GM18867 (cell line): ENCODE measurements around the gene IRS1.

Source experiments
- ATAC-seq: cut with Tn5 transposase; IDR thresholded peaks from one replicate; pipeline ENCODE4 v1.9.1; 2021; ENCODE audit warnings: mild to moderate bottlenecking, moderate library complexity; ENCODE audit not compliant: unreplicated experiment

Gene IRS1

DNA sequence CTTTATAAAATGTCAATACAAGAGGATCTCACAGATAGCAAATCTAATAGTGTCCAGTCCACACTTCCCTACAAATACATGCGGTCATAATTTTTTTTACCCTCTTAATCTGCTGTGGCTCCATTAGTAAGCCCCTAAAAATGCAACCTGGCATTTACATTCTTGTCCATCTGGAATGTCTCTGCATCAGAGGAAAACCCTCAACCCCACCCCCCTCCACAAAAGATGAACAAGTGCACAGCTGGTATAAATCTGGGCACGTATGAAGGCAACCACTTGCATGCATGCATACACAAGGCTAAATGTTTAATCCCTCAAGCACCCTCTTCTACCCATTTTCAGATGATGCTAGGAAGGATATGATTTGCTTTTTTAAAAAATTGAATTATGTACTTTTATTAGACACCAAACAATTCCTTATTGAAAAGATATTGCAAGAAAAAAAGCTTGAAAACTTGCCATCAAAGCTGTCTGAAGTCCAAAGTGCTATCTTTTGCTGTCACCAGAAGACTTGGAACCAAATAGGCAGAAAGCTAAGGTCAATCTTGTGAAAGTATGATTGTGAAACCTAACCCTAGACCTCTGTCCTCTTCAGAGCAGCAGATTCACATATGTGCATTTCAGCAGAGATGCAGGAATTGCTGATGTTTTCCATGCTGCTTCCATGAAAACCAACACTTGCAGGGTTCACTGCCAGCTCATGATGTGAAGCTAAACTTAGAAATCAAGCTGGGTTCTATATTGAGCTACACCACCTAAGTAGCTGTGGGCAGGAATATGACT, 39.0 kb downstream of the IRS1 start:
- no peak for ATAC-seq

DNA sequence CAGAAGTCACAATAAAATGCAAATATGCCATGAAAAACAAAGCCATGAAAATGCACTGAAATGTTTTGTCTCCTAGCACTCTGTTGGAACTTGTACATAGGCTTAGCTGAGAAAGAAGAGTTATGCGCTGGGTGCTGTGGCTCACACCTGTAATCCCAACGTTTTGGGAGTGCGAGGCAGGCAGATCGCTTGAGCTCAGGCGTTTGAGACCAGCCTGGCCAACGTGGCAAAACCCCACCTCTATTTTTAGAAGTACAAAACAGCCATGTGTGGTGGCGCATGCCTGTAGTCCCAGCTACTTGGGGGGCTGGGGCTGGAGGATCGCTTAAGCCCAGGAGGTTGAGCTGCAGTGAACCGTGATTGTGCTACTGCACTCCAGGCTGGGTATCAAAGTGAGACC, 39.9 kb downstream of the IRS1 start:
- no peak for ATAC-seq

DNA sequence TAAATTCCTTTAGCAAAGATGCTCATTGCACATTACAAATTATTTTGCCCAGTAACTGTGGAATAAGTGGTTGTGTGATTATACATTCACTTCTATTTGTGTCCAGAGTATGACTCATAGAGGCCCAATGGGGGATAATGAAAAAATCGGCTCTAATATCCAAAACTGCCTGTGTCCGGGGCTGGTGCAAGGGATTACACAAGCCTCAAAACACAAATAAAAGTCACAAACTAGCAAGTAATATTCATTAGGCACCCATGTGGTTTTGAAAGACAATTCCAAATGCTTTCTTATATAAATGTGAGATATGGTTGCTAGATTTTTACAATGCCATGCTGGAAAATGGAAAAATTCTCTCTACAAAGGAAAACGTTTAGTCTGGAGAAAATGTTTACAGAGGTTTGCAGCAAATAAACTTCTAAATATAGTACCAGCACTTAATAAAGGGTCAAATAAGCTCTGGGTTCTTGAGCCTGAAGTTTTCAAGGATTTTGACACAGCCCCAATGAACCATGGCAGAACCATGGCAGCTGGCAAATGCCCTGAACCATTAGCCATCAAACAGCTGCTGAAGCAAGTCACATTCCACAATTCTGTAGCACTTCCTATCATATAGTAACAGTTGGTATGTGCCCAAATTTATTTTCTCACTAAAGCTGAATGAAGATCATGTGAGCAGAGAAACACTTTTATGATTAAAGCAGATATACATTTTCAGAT, 40.5 kb downstream of the IRS1 start:
- ATAC-seq, result no peak

DNA sequence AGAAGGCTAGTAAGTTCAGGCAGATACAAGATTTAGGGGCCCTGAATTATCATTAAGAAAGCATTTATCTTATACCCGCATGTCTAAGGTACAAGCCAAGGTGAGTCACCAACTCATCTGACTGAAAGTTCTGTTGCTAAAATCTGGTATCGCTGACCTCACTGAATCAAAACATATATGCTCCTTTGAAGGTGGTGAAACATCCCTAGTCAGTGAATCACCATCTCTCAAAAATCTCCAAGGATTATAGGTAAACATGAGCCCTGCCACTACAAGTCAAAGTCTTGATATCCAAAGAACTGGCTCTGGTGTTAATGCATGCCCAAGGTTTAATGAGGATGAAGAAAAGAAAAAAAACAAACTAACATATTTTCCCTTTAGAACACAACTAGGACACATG, 43.5 kb downstream of the IRS1 start:
- no peak for ATAC-seq

DNA sequence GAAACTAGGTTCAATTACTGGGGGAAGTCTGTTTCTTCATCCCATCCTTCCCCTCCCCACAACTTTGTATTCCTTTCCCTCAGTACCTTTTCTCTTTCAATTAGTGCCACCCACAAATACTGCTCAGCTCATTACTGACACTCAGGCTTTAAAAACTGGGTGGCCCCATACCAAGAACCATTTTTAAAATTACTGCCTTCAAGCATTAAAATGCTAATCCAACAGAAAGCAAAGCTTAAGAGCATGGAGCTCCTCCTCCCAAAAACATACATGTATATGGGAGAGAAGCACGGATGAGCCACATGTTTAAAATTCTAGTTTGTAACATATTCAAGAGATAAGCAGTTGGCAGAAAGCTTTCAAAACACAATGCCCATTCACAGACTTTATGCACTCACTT, 44.0 kb downstream of the IRS1 start:
- ATAC-seq, result no peak

DNA sequence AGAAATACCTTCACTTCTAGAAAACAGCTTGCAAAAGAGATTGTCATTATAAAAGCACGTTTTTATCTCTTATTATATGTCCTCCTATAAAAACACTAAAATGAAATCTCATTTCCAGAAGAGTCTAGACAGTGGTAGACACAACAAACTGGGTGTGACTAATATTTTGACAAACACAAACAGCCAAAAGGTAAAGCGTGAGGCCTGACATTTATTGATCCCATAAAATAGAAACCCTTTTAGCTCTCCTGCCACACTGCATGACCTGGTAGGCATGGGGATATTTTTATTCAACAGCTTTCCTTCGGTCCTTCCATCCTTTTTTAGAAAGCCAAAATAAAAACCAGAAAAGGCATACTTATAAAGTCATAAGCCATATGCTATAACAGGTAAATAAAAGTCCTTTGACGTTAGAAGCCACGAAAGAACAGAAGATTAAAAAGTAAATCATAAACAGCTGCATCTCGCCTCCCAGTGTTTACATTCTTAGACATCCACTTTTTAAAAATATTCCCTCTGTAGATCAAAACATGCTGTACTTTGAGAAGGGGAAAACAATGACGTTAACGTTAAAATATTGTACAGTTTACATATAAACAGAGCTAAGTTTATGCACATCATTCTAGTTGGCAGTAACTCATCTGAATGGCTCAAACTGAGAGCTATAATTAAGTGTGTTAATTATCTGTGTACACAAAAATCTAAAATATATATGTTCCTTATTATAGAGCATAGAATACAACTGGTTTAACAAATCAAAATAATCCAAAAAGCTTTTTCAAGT, 44.6 kb downstream of the IRS1 start:
- ATAC-seq, result no peak

DNA sequence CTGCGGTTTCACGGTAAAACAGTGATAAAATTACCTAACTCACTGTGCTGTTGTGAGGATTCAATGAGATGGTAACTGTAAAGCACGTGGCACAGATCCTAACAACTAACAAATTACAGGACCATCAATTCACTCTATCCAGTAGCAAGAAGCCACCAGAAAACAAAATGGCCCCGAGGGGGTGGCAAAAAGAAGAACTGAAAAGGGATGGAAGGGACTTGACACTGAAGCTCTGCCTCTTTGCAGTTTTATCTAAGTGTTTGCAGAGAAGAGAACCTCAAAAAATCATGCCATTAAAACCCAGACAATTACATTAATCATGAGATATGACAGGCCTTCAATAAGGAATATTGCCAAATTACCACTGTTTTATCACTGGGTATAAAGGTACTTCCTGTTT, 46.7 kb downstream of the IRS1 start:
- no peak for ATAC-seq

DNA sequence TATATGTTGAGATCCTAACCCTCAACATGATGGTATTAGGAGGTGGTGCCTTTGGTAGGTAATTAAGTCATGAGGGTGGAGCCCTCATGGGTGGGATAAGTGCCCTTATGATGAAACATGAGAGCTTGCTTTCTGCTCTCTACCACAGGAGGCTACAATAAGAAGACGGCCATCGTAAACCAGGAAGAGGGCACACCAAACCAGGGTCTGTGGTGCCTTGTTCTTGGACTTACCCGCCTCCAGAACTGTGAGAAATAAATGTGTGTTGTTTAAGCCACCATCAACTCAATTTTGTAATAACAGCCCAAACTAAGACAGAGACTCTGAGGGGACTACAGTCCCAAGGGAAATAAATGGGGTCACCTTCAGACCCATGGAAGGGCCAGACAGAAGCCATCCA, 52.3 kb downstream of the IRS1 start:
- no peak for ATAC-seq

DNA sequence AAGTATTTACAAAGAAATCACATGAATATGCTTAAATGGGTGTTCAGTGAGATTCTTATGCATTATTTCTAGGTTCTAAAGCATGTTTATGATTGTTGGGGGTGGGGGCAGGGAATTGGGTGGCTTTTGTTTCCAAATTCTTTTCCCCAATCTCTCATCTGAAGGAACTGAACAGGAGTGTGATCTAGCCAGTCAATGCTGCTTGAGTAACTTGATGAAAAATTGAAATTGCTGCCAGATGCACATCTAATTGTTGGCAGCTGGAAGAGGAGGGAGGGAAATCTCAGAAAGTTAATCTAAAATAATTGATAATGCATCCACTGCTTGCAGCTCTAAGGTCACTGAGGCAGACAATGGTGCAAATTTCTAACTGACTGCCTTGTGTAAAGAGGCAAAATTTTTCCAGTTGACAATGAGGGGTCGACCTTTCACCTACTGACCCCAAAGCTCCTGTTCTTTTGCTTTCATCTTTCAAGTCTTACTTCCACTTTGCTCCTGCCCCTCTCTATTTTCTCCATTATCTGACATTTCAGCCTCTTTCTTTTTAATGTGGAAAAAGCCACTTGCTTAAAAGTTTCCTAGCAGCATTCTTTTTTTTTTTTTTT, 53.3 kb downstream of the IRS1 start:
- no peak for ATAC-seq

DNA sequence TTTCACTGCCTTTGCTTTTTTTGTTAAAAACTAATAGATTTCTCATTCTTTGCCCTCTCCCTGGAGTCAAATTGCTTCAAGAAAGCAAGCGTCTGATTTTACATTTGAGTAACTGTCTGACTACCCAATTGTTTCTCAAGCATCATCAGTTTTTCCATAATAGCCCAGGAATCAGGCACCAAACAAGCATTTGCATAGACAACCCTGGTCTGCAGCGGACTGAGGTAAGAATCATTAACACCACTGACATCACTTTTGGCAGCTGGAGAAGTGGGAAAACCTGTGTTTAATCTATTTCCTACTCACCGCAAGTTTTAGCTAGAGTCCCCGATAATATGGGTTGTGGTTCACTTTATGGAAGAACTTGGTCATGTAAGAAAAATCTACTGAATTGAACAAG, 55.7 kb downstream of the IRS1 start:
- ATAC-seq, result no peak

DNA sequence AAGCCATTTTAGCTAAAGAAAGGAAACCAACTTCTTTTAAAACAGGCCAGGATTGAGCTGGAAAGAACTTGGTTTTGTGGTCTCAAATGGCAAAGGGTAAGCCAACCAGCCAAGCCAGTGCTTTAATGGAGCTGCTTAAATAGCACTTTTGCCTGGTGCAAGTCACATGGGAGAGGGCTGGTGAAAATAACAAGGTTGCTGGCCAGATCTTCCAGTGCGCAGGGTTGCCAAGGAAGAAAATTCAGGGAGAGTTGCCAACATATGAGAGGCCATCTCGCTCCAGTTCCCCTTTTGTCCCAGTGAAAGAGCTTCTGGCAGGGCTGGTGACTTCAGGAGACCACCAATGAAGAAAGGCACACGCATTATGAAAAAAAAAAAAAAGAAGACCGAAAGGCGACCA, 57.3 kb downstream of the IRS1 start:
- no peak for ATAC-seq

DNA sequence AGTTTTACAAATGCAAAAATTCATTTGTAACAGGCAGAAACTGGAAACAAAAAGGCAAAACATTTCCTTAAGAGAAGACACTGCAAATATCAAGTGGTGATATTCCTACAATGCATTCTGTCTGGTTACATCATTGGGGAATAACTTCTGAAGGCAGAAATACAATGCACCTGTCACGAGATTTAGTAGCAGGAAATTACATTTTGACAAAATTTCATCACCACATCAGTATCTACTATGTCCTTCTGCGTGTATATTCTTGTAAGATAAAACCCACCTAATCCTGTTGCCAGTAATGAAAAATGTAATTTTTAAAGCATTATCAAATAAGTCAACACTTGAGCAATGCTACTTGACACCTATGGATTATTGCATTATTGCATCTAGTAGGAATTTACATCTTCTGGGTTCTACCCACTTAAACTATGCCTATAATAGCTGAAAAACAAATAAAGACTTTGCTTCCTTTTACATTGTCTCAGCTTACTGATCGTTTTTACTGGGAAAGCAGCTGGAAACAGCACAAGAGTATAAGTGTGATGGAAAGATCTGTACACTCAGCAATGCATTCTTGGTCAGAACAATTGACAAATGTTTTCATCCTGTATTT, 59.5 kb downstream of the IRS1 start:
- no peak for ATAC-seq

DNA sequence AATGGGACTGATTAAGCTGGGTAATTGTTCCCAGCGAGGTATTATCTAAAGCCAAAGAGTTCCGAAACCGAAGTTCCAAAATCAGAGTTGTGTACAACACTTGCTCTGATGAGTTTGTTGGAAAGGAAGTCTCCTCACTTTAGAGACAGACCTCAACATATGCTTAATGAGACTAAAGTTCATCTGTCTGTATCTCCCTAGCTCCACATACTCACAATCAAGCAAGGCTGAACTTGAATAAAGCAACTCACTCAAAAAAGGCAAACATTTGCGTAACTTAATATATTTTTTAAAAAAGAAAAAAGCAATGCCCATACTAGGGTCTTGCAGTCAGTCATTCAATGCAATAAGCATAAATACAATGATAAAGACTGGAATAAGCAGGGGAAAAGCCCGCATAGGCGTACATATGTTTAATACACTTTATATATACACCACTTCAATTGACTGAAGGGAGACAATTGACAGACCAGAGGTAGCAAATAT, 60.0 kb downstream of the IRS1 start:
- no peak for ATAC-seq

DNA sequence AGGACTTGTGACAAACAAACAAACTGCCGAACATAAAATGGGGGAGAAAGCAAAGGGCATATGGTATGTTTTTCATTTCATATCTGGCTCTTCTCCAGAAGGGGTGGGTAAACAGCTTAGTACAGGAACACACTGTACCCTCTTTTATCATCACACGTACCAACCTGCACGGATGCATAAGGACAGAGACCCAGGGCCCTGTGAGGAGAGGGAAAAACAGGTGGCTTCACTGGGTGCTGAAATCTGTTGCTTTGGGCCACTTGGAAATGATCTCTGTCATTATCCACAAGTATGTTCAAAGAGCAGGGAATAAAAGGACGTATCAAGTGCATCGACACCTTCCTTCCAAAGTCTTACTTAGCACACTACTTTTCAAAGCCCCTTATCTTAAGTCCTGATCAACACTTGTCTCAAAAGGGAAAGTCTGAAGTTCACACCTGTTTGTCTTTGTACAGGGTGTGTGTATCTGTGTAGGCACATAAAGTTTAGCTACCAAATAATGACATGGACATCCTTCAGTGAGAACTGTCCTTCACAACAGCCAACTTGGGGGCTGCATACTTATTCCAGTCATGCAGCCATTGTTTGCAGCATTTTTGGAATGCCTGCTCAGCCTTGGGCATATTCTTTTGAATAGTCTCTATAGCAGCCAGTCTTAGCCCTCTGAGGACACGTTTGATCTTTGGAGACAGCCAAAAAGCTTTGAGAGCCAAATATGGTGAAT, 60.6 kb downstream of the IRS1 start:
- ATAC-seq, result no peak

DNA sequence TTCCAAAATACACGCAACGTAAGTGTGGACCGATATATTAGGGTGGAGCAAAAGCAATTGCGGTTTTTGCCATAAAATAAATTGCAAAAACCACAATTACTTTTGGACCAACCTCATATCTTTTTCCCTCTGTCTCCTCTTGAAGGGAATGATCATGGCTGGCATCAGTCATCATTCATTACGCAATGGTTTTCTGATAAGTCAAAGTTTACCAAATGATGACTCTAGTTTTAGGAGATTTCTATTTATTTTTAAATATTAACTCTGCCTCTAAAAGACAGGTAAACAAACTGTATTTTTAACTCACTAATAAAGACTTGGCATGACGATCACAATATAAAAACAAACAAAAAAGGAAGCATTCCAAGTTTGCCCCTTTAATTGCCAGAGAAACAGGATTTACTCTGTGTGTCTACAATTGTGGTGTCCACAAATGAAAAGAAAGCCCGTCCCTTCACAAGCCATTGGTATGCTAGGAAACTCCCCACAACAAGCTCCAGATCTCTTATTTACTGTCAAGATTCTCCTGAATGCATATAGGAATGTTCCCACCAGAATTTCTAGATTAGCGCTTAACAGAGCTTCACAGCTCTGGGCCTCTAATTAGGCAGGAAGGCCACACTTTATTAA, 61.3 kb downstream of the IRS1 start:
- no peak for ATAC-seq

DNA sequence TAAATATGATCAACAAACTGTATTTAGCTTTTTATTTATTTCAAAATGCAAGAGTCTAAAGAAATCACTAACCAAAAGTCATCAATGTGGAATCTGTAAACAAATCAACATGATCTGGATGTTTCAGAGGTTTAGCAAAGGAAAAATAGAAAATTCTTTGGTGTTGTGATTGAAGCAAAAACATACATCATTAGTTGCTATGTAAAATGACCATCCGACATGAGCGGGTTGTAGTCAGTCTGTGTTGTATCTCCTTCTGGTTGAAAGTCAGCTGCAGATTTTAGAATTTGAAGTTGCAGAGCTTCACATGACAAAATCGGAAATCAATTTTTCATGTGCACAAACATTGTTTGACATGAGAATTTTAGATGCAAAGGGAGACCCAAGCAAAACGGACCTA, 63.2 kb downstream of the IRS1 start:
- no peak for ATAC-seq

DNA sequence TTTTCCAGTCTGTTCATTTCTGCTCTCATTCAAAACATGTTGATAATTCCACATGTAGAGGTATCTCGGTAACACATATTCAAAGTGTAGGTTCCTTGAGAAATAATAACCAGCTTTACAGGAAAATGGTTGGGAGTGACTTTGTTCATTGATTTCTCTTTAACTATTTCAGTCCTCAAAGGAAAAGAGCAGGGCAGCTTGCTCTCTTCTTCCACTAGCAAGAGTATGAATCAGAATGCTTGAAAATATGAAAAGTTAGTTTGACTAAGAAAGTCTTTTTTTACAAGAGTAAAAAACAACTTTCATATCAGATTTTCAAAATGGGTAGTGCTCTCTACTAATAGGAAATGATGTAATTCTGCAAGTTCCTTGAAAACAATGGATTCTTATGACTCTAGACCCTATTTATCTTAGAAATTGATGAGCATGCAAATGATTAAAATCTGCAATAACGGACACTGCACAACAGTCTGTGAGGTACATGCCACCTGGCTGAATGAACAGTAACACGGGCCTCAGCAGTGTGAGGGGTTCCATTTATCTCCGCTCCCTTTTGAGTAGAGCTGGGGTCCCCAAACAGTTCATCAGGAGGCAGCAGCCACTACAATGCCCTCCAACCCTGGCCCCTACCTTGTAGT, 65.6 kb downstream of the IRS1 start:
- no peak for ATAC-seq

DNA sequence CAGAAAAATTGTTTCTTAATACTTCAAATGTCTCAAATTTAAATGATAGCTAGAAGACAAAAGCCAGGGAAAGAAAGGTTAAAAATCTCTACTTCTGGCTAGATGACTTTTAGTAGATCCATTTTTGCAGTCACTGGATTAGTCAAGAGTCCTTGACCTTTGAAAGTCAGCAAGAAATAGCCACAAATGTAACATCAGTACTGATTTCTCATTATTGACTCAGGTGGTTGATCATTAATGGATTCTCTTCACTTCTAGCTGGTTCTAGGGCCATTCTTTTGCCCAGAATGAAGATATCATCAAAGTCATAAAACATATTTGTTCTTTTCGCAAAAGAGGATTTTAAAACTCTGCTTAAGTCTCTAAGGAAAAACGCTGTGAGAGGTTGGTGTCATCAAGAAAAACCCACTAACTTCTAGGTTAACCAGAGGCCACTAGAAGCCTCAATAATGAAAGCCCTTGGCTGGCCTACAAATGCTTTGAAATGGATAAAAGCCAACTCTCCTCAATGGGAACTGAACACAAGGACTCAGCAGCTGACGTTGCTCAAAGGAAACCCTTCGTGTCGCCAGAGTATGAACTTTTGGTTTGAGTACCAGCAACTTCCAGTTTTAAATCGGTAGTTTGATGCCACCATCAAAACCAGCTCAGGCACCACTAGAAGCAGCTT, 66.3 kb downstream of the IRS1 start:
- no peak for ATAC-seq
